GM12873 (cell line): ENCODE data around the gene RFTN2.

Experiments used
- TF ChIP-seq, protein P1 (sequence below): IDR thresholded peaks from 2 replicates; pipeline ENCODE4 v1.5.1; 2012; ENCODE audit warnings: low read depth, mild to moderate bottlenecking, moderate library complexity, low read length, control low read depth; ENCODE audit not compliant: insufficient read depth; ENCODE audit errors: missing control alignments

Gene RFTN2

DNA sequence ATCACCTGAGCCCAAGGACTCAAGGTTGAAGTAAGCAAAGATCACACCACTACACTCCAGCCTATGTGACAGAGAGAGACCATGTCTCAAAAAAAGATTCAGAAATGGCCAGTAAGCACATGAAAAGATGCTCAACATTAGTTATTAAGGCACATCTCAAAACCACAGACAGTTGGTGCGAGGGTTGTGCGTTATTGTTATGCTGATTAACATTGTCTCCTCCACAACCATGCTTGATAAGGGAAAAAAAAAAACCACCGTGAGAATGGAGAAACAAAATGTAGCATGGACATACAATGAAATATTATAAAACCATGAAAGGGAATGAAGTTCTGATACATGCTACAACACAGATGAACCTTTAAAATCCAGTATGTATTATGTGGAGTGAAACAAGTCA is 132.2 kb downstream of the RFTN2 start:
- TF ChIP-seq, protein P1, sequence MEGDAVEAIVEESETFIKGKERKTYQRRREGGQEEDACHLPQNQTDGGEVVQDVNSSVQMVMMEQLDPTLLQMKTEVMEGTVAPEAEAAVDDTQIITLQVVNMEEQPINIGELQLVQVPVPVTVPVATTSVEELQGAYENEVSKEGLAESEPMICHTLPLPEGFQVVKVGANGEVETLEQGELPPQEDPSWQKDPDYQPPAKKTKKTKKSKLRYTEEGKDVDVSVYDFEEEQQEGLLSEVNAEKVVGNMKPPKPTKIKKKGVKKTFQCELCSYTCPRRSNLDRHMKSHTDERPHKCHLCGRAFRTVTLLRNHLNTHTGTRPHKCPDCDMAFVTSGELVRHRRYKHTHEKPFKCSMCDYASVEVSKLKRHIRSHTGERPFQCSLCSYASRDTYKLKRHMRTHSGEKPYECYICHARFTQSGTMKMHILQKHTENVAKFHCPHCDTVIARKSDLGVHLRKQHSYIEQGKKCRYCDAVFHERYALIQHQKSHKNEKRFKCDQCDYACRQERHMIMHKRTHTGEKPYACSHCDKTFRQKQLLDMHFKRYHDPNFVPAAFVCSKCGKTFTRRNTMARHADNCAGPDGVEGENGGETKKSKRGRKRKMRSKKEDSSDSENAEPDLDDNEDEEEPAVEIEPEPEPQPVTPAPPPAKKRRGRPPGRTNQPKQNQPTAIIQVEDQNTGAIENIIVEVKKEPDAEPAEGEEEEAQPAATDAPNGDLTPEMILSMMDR: no peak

DNA sequence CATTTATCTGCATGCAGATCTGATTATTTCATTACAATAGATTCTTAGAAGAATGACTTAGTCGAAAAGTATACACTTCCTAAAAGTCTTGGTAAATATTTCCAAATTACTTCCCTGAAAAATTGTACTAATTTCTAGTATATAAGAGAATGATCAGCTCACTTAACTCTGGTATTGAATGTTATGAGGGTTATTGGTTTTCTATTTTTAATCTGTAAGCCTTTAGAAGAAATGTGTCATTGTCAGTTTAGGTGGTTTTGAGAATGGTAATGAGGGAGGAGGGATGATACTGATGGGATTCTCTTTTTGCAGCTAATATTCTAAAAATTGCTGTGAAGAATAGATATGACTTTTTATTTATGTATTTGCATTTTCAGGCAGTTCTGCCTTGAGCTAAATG is 135.7 kb downstream of the RFTN2 start:
- TF ChIP-seq, protein P1: no peak

DNA sequence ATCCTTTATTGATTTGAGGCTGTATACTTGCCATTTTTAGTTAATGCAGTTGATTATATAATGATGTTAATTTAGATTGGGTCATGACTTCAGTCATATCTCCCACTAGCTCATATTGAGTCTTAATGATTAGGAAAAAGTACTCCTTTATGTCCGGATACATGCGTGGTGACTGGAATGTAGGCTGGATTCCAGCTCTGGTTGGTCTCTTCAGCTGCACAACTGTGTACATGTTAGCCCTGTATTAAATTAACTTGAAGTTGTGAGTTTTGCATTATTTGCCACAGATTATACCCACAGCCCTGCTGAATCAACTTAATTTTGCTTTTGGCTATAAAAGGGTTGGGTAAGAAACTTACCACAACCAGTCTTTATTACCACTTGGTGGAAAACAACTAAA is 137.0 kb downstream of the RFTN2 start:
- TF ChIP-seq, protein P1: no peak
